ENCODE measurements around the gene GRIK2. TPM values are rescaled to one million over a fixed set of nuclear protein-coding genes. Genes with fewer than 3 reads are reported as not detected.
A peak's percentile ranks its signal among the peaks of the same experiment; 100 is the strongest.

The GRIK2 gene
- total RNA-seq, 1 donor from 2014 or later, result 2.5 TPM

DNA sequence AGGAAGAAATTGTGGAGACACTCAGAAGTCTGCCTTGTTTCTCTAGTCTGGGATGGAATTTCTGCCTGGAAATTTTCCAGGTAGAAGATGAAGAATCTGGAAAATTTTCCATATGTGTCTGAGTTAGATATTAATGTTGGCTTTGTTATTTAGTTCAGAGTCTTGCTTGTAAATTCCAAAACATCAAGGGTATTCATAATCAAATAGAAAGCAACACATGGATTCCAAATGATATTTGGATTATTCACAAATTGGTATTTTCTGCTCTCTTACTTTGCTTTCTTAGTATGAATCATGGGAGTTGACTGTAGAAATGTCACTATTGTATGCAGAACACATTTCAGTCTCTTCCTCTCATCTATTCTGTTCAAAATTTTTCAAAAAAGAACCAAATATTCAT lies 116.0 kb downstream of the GRIK2 start:
- Histone ChIP-seq H3K79me2 (ENCODE audit: insufficient read depth, low read length) (no peaks in the 10 kb centered on the region), H3K9me3 (ENCODE audit: insufficient read depth, low read depth, low read length) (no peaks in the 10 kb centered on the region), H3K4me2 (ENCODE audit: low read length) (no peak overlapping the region), H3K4me3 (ENCODE audit: insufficient read depth, low read depth, low read length) (no peak overlapping the region), H3K4me1 (ENCODE audit: insufficient read depth, low read length) (no peaks in the 10 kb centered on the region), H4K20me1 (ENCODE audit: insufficient read depth, low read length) (no peaks in the 10 kb centered on the region), H3K9ac (ENCODE audit: low read length) (no peak overlapping the region), H3K36me3 (ENCODE audit: insufficient read depth, low read length) (no peaks in the 10 kb centered on the region), H3K27me3 (ENCODE audit: insufficient read depth, low read length) (no peaks in the 10 kb centered on the region), H2AFZ (ENCODE audit: low read depth, low read length) (no peak overlapping the region), H3K27ac (ENCODE audit: low read depth, low read length) (no peak overlapping the region)
- Mint-ChIP-seq H3K4me1 (ENCODE audit: low read depth, unreplicated experiment) (no peaks in the 10 kb centered on the region), H3K4me3 (ENCODE audit: unreplicated experiment) (no peak overlapping the region), H3K27me3 (ENCODE audit: low read depth, unreplicated experiment) (no peaks in the 10 kb centered on the region), H3K36me3 (ENCODE audit: low read depth, unreplicated experiment) (no peaks in the 10 kb centered on the region), H3K9me3 (ENCODE audit: unreplicated experiment) (no peaks in the 10 kb centered on the region), H3K27ac (ENCODE audit: unreplicated experiment) (no peak overlapping the region)
- DNase-seq (ENCODE audit: low read depth) (peak; percentile 11), FAIRE-seq (no peak)
- no peak for TF ChIP-seq EZH2 (IDR thresholded peaks at IDR 0.05; ENCODE audit: insufficient read depth, low read length)
- TF ChIP-seq, protein P1, sequence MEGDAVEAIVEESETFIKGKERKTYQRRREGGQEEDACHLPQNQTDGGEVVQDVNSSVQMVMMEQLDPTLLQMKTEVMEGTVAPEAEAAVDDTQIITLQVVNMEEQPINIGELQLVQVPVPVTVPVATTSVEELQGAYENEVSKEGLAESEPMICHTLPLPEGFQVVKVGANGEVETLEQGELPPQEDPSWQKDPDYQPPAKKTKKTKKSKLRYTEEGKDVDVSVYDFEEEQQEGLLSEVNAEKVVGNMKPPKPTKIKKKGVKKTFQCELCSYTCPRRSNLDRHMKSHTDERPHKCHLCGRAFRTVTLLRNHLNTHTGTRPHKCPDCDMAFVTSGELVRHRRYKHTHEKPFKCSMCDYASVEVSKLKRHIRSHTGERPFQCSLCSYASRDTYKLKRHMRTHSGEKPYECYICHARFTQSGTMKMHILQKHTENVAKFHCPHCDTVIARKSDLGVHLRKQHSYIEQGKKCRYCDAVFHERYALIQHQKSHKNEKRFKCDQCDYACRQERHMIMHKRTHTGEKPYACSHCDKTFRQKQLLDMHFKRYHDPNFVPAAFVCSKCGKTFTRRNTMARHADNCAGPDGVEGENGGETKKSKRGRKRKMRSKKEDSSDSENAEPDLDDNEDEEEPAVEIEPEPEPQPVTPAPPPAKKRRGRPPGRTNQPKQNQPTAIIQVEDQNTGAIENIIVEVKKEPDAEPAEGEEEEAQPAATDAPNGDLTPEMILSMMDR (IDR thresholded peaks at IDR 0.05; ENCODE audit: insufficient read depth, low read depth, low read length), result no peak

DNA sequence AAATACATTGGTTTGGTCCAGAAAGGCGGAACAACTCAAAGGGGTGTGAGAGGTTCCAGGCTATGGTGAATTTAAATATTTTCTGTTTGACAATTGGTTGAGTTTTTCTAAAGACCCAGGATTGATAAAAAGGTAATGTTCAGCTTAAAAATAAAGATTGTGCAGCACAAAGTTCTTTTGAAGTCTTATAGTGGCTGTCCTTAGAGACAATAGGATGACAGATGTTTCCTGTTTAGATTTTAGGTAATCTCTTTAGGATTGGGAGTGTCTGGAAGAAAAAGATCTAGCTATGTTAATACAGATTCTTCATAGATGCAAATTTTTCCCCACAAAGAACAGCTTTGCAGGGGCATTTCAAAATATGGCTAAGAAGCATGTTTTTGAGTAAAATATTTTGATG lies 119.7 kb downstream of the GRIK2 start:
- no peaks in the 10 kb centered on the region for H3K36me3 Mint-ChIP-seq (ENCODE audit: low read depth, unreplicated experiment)
- peaks cover 5% of the 10 kb centered on the region for H3K9me3 Mint-ChIP-seq (ENCODE audit: unreplicated experiment)
- no peak overlapping the region for H3K27ac ChIP-seq (ENCODE audit: low read depth, low read length)
- TF ChIP-seq EZH2 (IDR thresholded peaks at IDR 0.05; ENCODE audit: insufficient read depth, low read length), result no peak
- TF ChIP-seq, protein P1 (IDR thresholded peaks at IDR 0.05; ENCODE audit: insufficient read depth, low read depth, low read length), result no peak
- H3K4me1 ChIP-seq (ENCODE audit: insufficient read depth, low read length), result no peaks in the 10 kb centered on the region
- H3K4me1 Mint-ChIP-seq (ENCODE audit: low read depth, unreplicated experiment), result no peaks in the 10 kb centered on the region
- H2AFZ ChIP-seq (ENCODE audit: low read depth, low read length), result no peak overlapping the region
- no peaks in the 10 kb centered on the region for H3K9me3 ChIP-seq (ENCODE audit: insufficient read depth, low read depth, low read length)
- no peaks in the 10 kb centered on the region for H3K79me2 ChIP-seq (ENCODE audit: insufficient read depth, low read length)
- H3K4me2 ChIP-seq (ENCODE audit: low read length), result no peak overlapping the region
- no peak overlapping the region for H3K4me3 Mint-ChIP-seq (ENCODE audit: unreplicated experiment)
- no peaks in the 10 kb centered on the region for H3K36me3 ChIP-seq (ENCODE audit: insufficient read depth, low read length)
- H3K27ac Mint-ChIP-seq (ENCODE audit: unreplicated experiment), result no peak overlapping the region
- FAIRE-seq (no peak), DNase-seq (ENCODE audit: low read depth) (no peak)
- no peak overlapping the region for H3K9ac ChIP-seq (ENCODE audit: low read length)
- no peaks in the 10 kb centered on the region for H3K27me3 ChIP-seq (ENCODE audit: insufficient read depth, low read length)
- no peaks in the 10 kb centered on the region for H3K27me3 Mint-ChIP-seq (ENCODE audit: low read depth, unreplicated experiment)
- no peak overlapping the region for H3K4me3 ChIP-seq (ENCODE audit: insufficient read depth, low read depth, low read length)
- no peaks in the 10 kb centered on the region for H4K20me1 ChIP-seq (ENCODE audit: insufficient read depth, low read length)

DNA sequence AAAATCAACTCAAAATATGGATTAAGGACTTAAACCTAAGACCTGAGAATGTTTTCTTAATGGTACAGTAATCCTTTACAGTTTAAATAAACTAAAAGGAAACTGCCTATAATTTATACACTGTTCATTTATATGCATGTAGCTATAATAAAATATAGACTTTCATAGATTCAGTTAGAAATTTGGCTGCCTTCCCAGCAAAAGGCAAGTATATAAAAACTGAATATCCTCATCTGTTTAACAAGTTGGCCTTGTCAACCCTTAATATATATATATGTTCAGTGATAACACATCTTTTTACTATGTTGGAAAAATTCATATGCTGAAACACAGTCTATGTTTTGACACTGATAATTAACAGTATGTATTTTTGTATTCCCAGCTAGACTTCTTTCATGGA lies 123.1 kb downstream of the GRIK2 start:
- Mint-ChIP-seq H3K4me3 (ENCODE audit: unreplicated experiment) (no peak overlapping the region), H3K27me3 (ENCODE audit: low read depth, unreplicated experiment) (no peaks in the 10 kb centered on the region), H3K27ac (ENCODE audit: unreplicated experiment) (no peak overlapping the region), H3K4me1 (ENCODE audit: low read depth, unreplicated experiment) (no peaks in the 10 kb centered on the region), H3K36me3 (ENCODE audit: low read depth, unreplicated experiment) (no peaks in the 10 kb centered on the region), H3K9me3 (ENCODE audit: unreplicated experiment) (peaks cover 5% of the 10 kb centered on the region)
- Histone ChIP-seq H3K79me2 (ENCODE audit: insufficient read depth, low read length) (no peaks in the 10 kb centered on the region), H3K36me3 (ENCODE audit: insufficient read depth, low read length) (no peaks in the 10 kb centered on the region), H3K4me2 (ENCODE audit: low read length) (no peak overlapping the region), H3K9me3 (ENCODE audit: insufficient read depth, low read depth, low read length) (no peaks in the 10 kb centered on the region), H3K27me3 (ENCODE audit: insufficient read depth, low read length) (no peaks in the 10 kb centered on the region), H2AFZ (ENCODE audit: low read depth, low read length) (no peak overlapping the region), H4K20me1 (ENCODE audit: insufficient read depth, low read length) (no peaks in the 10 kb centered on the region), H3K27ac (ENCODE audit: low read depth, low read length) (no peak overlapping the region), H3K4me1 (ENCODE audit: insufficient read depth, low read length) (no peaks in the 10 kb centered on the region), H3K4me3 (ENCODE audit: insufficient read depth, low read depth, low read length) (no peak overlapping the region), H3K9ac (ENCODE audit: low read length) (no peak overlapping the region)
- TF ChIP-seq EZH2 (IDR thresholded peaks at IDR 0.05; ENCODE audit: insufficient read depth, low read length), result no peak
- TF ChIP-seq, protein P1 (IDR thresholded peaks at IDR 0.05; ENCODE audit: insufficient read depth, low read depth, low read length), result no peak
- FAIRE-seq, result no peak
- no peak for DNase-seq (ENCODE audit: low read depth)
